HG02885 (cell line): ENCODE results near the gene LRRC72.
"Not testable (repeated sequence)": the region's sequence is repeated elsewhere in the genome, so short reads cannot be mapped to it uniquely, and the experiment has no call there.

Experiments used
- ATAC-seq: cut with Tn5 transposase; IDR thresholded peaks from one replicate; pipeline ENCODE4 v1.9.1; 2021; ENCODE audit warnings: mild to moderate bottlenecking; ENCODE audit not compliant: unreplicated experiment, poor library complexity

Gene LRRC72

GRCh38 chr7:16526742-16527540, at the start of gene LRRC72:
LRRC72 (plus strand) TSS chr7:16526825; CDS start chr7:16526953, 128 bp downstream.
- no peak for ATAC-seq

DNA sequence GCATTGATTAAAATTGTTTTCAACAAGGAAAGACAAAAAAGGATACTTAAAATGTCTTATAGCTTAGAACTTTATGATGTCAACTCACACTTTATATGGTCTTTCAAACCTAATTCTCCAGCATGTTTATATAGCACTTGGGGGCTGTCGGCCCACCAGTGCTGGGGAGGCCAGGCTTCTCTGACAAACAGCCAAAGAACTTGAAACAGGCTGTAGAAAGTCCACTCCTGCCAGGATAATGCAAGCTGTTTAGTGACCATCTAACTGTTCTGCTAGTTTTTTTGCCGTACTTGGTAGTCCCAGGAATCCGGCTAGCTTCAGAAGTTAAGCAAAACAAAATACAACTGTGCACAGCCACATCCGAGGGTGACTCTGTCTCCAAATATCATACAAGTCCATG, 47.5 kb upstream of the LRRC72 start:
- no peak for ATAC-seq

DNA sequence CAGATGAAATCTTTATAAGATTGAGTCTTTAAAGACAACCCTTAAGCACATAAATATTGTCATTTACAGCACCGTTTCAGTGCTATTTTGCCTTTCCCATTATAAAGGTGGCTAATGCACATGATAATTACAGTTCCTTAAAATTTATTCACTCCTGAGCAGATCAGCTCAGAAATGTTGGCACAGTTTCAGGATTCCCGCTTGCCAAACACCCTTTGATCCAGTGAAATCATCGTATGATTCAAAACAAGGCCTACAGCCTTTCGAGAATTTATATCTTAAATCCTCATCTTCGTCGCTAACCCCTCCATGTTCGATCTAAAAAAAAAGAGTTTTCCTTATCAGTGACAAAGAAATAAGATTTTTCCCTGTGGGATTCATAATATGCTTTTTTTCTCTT, 47.0 kb upstream of the LRRC72 start:
- no peak for ATAC-seq

DNA sequence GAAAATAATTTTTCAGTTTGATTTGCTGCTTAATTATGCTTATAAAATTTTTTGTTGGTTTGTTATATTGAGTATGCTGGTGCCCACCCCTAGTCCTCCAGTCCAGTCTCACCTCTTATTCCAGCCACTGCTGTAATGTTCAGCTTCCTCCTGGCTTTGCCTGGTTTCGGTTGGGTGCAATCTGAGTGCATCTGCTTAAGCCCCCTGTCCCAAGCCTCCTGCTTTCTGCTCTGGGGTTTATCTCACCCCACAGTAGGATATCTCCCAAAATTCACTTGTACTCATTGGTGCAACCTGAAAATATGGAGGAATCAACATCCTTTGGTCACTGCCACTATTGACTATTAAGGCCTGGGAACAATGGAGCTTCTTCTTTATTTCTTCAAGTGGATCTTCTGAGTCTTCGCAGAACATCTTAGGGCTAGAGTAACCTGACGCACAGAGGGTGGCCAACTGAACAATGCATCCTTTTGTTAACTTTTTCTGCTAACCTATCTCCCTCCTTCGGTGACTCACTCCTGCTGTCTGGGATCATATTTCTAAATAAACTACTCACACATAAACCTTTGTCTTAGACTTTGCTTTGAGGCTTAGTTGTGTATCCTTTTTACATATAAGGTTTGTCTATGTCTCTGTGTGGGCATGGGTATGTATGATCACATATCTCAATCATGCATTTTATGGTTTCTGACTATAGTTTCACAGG, 42.0 kb upstream of the LRRC72 start:
- no peak for ATAC-seq

GRCh38 chr7:16491148-16491547, 35.5 kb upstream of the LRRC72 start:
- ATAC-seq: no peak

DNA sequence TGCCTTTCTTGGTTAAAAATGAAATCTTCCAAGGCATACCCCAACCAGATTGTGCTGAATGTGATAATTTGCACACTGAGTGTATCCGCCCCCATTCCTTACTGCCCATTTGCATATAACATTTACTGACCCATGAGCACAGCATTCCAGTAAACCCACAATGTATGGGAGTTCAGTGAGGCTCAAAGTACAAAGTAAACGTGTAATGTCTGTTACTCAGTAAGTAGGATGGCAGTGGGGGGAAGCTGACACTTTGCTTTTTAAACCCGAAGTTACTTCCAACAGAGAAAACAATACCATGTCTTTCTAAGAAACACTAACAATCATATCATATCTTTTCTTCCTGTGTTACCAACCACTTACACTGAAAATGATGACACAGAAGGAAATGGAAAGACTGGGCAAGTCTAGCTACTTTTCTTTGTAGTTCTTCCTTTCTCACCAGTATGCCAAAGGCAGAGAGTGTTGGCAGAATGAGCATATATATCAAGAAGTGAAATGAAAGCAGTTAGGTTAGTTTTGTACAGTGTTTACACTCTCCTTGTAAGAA, 34.0 kb upstream of the LRRC72 start:
- ATAC-seq: no peak

- no peak for ATAC-seq
Observed at GRCh38 chr7:16493266-16493665, 33.4 kb upstream of the LRRC72 start.

GRCh38 chr7:16494551-16494950, 32.1 kb upstream of the LRRC72 start:
- no peak for ATAC-seq

DNA sequence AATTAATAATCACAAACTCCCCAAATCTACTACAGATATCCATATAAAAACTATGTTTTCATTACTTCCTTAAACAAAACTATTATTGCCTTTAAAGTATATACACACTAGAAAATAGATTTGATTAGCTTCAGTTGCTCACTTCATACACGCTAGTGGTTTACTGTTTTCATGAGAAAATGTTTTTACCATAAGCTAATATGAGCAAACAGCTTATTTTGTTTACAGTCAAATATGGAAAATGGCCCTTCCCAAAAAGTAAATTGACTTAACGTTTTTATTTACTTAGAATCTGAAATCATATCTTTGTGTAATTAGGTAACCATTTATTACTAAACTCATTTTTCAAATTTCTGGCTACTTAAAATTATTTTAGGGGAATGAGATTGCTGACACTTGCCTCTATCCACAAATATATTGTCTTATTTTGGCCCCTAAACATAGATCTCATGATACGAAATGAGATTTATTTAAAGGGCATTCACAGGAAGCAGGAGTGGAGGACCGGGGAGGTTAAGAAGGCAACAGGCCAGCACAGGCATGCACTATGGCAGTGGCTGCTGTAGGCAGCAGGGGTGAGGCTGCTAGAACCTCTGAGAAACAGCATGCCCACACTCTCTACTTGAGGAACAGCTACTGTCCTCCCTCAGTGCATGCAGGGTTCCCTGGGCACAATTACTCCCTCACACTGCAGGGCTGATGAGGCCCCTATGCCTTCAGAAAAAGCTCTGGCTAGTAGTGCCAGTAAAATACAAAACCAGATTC, 31.5 kb upstream of the LRRC72 start:
- peak; percentile 43 for ATAC-seq

DNA sequence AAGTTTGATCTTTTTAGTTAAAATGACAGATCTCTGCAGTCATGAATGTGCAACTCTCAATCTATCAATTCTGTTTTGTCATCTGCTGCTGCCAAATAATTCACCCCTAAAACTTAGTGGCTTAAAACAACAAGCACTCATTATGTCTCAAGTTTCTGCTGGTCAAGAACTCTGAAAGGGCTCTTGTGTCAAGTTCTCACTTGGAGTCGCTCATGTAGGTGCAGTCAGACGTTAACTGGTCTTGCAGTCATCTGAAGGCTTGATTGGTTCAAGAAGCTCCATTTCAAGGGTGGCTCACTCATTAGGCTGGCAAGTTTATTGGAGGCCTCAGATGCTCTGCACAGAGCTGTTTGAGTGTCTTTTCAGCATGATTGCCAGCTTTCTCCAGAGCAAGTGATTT, 28.5 kb upstream of the LRRC72 start:
- no peak for ATAC-seq

GRCh38 chr7:16502303-16502702, 24.3 kb upstream of the LRRC72 start:
- ATAC-seq: no peak

DNA sequence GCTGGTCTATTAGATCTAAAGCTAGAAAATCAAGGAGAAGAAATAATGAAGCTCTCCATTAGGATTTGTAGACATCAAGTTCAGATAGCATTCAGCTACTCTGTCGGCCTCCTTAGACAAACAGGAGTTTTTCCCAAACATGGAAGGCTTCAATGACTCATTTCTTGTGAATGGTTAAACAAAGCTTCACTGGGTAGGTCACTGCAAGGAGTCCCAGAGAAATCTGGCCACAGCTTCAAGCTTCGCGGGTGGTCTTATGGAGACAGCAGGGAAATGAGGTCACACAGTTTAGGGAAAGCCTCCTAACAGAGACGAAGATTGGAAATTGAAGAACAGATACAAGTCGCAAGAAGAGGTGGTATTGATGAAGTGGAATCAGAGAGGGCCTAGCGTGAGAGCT, 22.6 kb upstream of the LRRC72 start:
- no peak for ATAC-seq

DNA sequence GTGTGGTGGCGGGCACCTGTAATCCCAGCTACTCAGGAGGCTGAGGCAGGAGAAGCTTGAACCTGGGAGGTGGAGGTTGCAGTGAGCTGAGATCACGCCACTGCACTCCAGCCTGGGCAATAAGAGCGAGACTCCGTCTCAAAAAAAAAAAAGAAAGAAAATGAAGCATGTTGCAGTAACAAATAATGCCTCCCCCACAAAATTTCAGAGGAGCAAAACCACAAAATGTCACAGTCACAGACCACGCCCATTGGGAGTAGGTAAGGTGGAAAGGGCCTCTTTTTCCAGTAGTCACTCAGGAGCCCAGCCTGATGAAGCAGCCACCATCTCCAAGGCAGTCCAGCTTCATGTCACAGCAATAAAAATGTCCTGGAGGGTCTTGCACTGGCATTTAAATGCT, 20.2 kb upstream of the LRRC72 start:
- ATAC-seq: not testable (repeated sequence)

GRCh38 chr7:16509829-16510228, 16.8 kb upstream of the LRRC72 start:
- ATAC-seq: no peak

DNA sequence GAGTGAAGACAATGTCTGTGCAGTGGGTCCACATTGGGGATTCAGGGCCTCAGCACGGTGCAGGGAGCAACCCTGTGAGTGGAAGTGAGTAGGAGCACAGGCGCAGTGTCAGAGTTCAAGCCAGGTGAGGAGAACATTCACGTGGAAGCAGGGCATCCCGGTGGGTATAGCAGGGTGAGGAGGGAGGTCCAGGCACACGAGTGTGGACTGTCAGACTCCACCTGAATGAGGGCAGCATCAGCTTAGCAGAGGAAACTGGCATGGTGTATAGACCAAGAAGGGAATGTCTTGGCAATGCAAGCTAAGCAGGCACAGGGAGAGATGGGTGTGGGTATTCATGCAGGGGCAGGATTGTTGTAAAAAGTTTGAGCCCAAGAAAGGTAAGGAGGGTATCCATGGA, 15.3 kb upstream of the LRRC72 start:
- no peak for ATAC-seq

DNA sequence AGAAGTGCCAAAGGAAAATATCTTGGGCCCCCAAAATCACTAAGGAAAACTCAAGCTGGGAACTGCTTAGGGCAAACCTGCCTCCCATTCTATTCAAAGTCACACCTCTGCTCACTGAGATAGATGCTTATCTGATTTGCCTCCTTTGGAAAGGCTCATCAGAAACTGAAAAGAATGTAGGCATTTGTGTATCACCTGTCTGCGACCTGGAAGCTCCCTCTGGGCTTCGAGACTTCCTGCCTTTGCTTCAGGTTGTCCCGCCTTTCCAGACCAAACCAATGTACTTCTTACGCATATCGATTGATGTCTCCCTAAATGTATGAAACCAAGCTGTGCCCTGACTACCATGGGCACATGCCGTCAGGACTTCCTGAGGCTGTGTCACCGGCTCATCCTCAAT, 14.5 kb upstream of the LRRC72 start:
- no peak for ATAC-seq

DNA sequence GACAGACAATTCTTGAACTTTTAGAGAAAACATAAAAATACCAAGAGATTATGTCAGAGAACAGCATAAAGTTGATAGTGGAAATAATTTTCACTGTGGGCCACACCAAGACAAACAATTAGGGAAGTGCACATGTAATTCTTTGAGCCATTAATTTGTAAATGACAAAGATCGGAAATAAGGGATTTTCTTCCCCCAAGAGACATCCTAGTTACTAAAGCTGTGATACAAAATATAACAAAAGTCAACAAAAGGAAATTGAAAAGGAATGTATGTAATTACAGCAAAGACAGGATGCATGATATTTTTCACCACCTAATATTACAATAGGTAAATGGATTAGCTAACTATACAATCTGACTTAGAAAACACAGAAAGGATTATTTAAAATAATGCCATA, 12.4 kb upstream of the LRRC72 start:
- no peak for ATAC-seq

DNA sequence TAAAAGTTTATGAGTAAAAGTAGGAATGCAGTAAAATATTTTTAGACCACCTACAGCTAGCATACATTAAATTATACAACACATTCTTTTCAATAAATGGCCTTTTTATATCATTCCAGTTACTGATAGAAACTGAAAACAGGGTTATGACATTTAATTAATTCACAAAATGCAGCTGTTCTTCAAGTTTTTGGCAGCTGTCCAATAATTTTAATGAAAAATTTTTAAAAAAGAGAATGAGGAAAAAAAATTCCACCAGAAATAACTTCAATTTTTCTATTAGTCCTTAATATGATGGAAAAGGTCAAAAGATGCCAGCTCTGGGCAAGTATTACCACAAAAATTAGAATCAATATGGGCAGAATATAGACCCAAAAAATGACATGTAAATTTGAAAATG, 11.9 kb upstream of the LRRC72 start:
- no peak for ATAC-seq

DNA sequence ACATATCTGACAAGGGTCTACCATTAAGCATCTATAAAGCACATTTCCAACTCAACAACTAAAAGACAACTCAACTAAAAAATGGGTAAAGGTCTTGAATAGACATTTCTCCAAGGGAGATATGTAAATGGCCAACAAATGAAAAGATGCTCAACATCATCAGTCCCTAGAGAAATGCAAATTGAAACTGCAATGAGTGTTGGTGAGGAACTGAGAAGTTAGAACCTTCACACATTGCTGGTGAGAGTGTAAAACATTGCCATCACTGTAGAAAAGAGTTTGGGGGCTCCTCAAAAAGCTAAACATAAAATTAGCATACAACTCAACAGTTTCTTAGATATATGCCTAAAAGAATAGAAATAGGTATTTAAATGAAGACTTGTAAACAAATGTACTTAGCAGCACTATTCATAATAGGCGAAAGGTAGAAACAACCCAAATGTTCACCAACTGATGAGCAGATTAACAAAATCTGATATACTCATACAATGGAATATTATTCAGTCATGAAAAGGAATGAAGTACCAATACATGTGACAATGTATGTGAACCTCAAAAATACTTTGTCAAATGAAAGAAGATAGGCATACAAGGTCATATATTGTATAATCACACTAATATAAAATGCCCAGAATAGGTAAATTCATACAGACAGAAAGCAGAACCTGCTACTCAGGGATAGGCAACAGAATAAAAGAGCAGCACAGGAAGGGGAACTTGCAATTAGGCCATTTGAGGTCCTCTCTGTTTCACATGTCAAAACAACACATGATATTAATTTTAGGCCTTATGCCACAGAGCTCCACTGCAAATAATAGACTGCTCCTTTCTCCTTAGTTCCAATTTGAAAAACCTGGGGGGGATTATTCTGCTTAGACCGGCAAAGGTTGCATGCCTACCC, 10.6 kb upstream of the LRRC72 start:
- ATAC-seq: no peak

GRCh38 chr7:16519985-16520384, 6.6 kb upstream of the LRRC72 start:
- ATAC-seq: not testable (repeated sequence)
